Renal cortex interstitium (tissue), 11 donors: ENCODE measurements around the gene SYT11. TPM values are rescaled to one million over a fixed set of nuclear protein-coding genes. Genes with fewer than 3 reads are reported as not detected.
"Not testable (repeated sequence)": the region's sequence is repeated elsewhere in the genome, so short reads cannot be mapped to it uniquely, and the experiment has no call there.

Experiments used
- DNase-seq, 11 donors: peaks; one replicate each; pipeline ENCODE4 v3.0.0-alpha.2; 2013; ENCODE audit warnings: low read depth in 9 of 11, low spot score in 4 of 11; ENCODE audit errors: extremely low read depth in 1 of 11
- polyA plus RNA-seq, 3 donors: library from polyadenylated mRNA; unstranded; fragments of 120-200 nt; gene quantifications; one replicate each; pipeline ENCODE4 v1.2.1, GENCODE V29; 2013; ENCODE audit not compliant: insufficient read length in 3 of 3

The SYT11 gene
- polyA plus RNA-seq, 3 donors, result 18.0 to 20.0 (median 18.9) TPM

DNA sequence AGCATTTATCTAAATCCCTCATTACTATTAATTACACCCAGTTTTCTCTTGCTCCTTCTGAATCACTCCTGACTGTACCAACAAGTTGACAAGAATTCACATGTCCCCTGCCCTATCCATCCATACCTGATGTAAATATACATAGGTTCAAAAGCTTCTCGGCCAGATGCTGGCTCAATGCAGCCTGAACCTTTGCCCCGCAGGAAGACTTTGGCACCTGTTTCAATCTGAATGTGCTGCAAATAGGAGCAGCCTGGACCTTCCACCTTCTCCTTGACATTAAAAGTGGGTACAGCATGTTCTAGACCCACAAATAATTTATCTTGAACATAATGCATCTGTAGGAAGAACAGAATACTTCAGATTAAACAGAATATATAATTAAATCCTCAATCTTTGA is 66.1 kb downstream of the SYT11 start:
- DNase-seq, result no peak

DNA sequence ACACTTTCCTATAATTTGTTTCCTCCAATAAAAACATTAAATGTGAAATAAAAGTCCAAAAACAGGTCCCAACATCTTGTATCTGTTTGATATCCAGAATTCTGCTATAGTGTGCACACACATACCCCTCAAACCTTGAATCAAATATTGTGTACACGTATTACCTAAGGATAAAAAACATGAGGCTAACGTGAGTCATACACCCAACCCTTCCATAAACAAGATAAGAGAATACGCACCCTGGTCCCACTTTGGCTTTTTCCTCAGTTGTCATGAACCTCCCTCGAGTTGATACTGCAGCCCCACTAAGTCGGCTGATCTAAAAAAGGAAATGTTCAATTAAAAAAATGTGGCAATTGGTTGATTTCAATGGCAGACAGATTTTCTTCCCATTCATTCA is 69.7 kb downstream of the SYT11 start:
- no peak for DNase-seq

DNA sequence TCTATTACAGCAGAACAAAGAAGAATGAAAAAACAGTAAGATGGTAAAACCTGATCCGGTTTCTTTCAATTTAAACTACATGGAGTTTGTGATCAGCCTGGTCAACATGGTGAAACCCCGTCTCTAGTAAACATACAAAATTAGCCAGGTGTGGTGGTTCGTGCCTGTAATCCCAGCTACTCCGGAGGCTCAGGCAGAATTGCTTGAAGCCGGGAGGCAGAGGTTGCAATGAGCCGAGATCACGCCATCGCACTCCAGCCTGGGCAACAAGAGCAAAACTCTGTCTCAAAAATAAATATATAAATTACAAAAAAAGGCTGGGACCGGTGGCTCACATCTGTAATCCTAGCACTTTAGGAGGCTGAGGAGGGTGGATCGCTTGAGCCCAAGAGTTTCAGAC is 71.4 kb downstream of the SYT11 start:
- not testable (repeated sequence) for DNase-seq

GRCh38 chr1:155931332-155932038 is 72.1 kb downstream of the SYT11 start:
- DNase-seq, result no peak

GRCh38 chr1:155932081-155932480 is 72.7 kb downstream of the SYT11 start:
- no peak for DNase-seq

GRCh38 chr1:155932487-155932886 is 73.1 kb downstream of the SYT11 start:
- DNase-seq, result no peak

GRCh38 chr1:155933591-155934096 is 74.3 kb downstream of the SYT11 start:
- DNase-seq, result no peak

DNA sequence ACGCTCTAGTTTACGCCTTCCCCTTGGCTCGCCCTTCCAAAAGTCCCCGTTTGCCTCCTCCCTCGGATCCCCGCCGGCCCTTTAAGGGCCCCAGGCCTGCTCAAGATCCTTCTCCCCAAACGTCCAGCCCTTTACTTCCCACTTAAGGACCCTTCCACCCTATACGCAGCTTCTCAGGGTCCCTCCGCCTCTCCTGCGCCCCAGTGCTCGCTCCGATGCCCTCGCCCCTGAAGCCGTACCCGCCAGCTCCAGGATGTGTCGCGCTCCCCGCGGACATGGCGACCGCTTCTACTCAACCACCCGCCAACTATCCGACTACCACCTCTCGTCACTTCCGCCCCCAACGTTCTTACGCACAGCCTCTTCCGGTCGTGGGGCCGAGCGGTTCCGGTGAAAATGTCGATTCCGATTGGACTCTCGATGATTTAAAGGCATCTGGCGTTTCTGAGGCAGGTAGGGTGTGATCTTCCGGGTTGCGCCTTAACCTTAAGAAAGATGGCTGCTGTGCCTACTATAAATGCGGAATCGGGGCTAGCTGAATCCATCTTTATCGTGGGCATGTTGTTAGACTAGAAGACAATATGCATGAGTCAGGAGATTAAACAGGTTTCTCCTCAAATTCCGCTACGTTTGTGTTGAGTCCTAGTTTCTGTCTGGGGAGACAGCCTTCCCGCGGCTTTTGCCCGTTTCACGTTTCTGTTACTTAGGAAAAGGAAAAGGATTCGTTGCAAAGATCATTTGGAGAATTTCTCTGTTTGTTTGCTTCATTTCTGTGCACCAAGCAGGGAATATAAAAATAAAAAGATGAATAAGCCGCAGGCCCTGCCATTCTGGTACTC is 74.9 kb downstream of the SYT11 start, which contains the start of gene KHDC4:
KHDC4 (minus strand) TSS at position 317 of the 839 bp plus-strand sequence; CDS start at position 277, 40 bp downstream.
- peak; percentile 97 to 99 (median 99) for DNase-seq

Other genes with a start within 250 kb of the SYT11 start
- 10 to 100 TPM; 58.7 to 68.5 (median 58.9) TPM for gene MSTO1, start 249.3 kb upstream of the SYT11 start, polyA plus RNA-seq
- gene YY1AP1, start 170.8 kb upstream of the SYT11 start, polyA plus RNA-seq, result 10 to 100 TPM; 66.2 to 75.7 (median 68.6) TPM
- gene DAP3, start 170.5 kb upstream of the SYT11 start, polyA plus RNA-seq, result 100 to 1,000 TPM; 114 to 127 (median 121) TPM
- gene GON4L, start 2.4 kb upstream of the SYT11 start, polyA plus RNA-seq, result 10 to 100 TPM; 46.5 to 64.7 (median 52.0) TPM
- gene RIT1, start 51.8 kb downstream of the SYT11 start, polyA plus RNA-seq, result 10 to 100 TPM; 49.2 to 56.8 (median 50.6) TPM
- gene KHDC4, start 74.8 kb downstream of the SYT11 start, polyA plus RNA-seq, result 10 to 100 TPM; 48.4 to 81.3 (median 52.5) TPM
- under 1 TPM in 2 of 3 donors, not detected in 1; 0.09 to 0.25 TPM for gene RXFP4, start 82.1 kb downstream of the SYT11 start, polyA plus RNA-seq
- 10 to 100 TPM; 75.4 to 82.0 (median 77.6) TPM for gene ARHGEF2, start 119.0 kb downstream of the SYT11 start, polyA plus RNA-seq
- 100 to 1,000 TPM; 351 to 415 (median 404) TPM for gene SSR2, start 161.4 kb downstream of the SYT11 start, polyA plus RNA-seq
- gene UBQLN4, start 194.2 kb downstream of the SYT11 start, polyA plus RNA-seq, result 10 to 100 TPM; 53.3 to 57.8 (median 53.7) TPM
- gene LAMTOR2, start 195.2 kb downstream of the SYT11 start, polyA plus RNA-seq, result 10 to 100 TPM; 51.4 to 65.5 (median 58.1) TPM
- gene RAB25, start 201.6 kb downstream of the SYT11 start, polyA plus RNA-seq, result 10 to 100 TPM; 46.2 to 67.0 (median 47.6) TPM
- gene MEX3A, start 222.9 kb downstream of the SYT11 start, polyA plus RNA-seq, result 10 to 100 TPM; 42.4 to 54.4 (median 48.0) TPM